ENCODE results near the gene ABCB9. TPM values are rescaled to one million over a fixed set of nuclear protein-coding genes. Genes with fewer than 3 reads are reported as not detected.

ABCB9 gene
- total RNA-seq, 1 experiment from 2014 or later, result 4.6 TPM

DNA sequence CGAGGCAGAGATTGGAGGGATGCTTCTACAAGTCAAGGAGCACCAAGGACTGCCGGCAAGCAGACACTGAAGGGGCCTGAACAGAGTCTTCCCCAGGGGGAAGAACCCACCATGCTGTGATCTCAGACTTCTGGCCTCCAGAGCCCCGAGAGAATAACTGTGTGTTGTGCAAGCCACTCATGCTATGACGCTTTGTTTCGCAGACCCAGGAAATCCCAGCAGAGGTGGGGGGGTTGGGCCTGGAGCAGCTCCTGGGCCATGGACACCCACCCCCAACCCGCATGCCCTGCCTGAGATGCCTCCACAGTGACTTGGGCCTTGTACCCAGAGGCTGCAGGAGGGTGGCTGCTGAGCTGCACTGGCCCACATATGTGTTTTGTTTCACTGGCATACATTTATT, 45.4 kb upstream of the ABCB9 start:
- no peak overlapping the region for H2BK120ac ChIP-seq (ENCODE audit: low read depth, low read length, poor library complexity, severe bottlenecking)
- no peaks in the 10 kb centered on the region for H4K20me1 ChIP-seq (ENCODE audit: control insufficient read depth, insufficient read depth, insufficient read length)
- Mint-ChIP-seq H3K27me3 (ENCODE audit: low read depth) (peaks cover 2% of the 10 kb centered on the region), H3K27ac (no peak overlapping the region), H3K9me3 (no peaks in the 10 kb centered on the region), H3K36me3 (ENCODE audit: insufficient read depth in 1 of 3, low read depth in 3 of 3) (no peaks in the 10 kb centered on the region; a peak in 1 of 7 replicates), H3K4me3 (no peak overlapping the region), H3K4me1 (0 out of 4 replicates have a peak, but pooled peaks cover 0 to 3% of the 10 kb centered on the region in 2 experiments)
- no peak overlapping the region for H2BK12ac ChIP-seq (ENCODE audit: insufficient read length, low read depth, low read length)
- H3K9me3 ChIP-seq (ENCODE audit: control insufficient read depth, low read depth, low read length), result no peaks in the 10 kb centered on the region
- no peak overlapping the region for H2BK5ac ChIP-seq (ENCODE audit: insufficient read length, low read length)
- no peak overlapping the region for H3K18ac ChIP-seq (ENCODE audit: insufficient read length, low read depth, low read length)
- no peaks in the 10 kb centered on the region for H3K4me1 ChIP-seq (ENCODE audit: insufficient read depth, low read length)
- H4K8ac ChIP-seq (replicated peaks; ENCODE audit: insufficient read length, low read depth, low read length), result no peak overlapping the region
- H3K23me2 ChIP-seq (ENCODE audit: insufficient read length, low read depth, low read length, poor library complexity, severe bottlenecking), result no peaks in the 10 kb centered on the region
- H4K5ac ChIP-seq (ENCODE audit: insufficient read length, low read depth, low read length), result no peak overlapping the region
- H3K9ac ChIP-seq (ENCODE audit: extremely low read depth, insufficient read length, low read length), result no peak overlapping the region
- H3T11ph ChIP-seq (ENCODE audit: low read length), result no peak overlapping the region
- no peak overlapping the region for H2BK15ac ChIP-seq (ENCODE audit: low read depth, low read length)
- no peak overlapping the region for H3K56ac ChIP-seq (ENCODE audit: insufficient read length, low read depth, low read length)
- DNase-seq, result no peak
- no peak overlapping the region for H2AK5ac ChIP-seq (ENCODE audit: insufficient read length, low read length)
- H3K14ac ChIP-seq (ENCODE audit: insufficient read depth, low read length), result no peak overlapping the region
- no peak overlapping the region for H3K23ac ChIP-seq (ENCODE audit: insufficient read length, low read depth, low read length)
- no peak overlapping the region for H3K4me2 ChIP-seq (ENCODE audit: insufficient read depth, insufficient read length, low read length)
- WGBS (ENCODE audit: extremely low coverage, insufficient read length, low lambda C conversion rate), result no CpG with 5 or more reads among the region's 6 CpGs
- no peaks in the 10 kb centered on the region for H3K79me1 ChIP-seq (ENCODE audit: insufficient read depth, low read depth, low read length, poor library complexity, severe bottlenecking)
- no peaks in the 10 kb centered on the region for H3K79me2 ChIP-seq (ENCODE audit: insufficient read depth, low read length)
- TF ChIP-seq, protein P1, sequence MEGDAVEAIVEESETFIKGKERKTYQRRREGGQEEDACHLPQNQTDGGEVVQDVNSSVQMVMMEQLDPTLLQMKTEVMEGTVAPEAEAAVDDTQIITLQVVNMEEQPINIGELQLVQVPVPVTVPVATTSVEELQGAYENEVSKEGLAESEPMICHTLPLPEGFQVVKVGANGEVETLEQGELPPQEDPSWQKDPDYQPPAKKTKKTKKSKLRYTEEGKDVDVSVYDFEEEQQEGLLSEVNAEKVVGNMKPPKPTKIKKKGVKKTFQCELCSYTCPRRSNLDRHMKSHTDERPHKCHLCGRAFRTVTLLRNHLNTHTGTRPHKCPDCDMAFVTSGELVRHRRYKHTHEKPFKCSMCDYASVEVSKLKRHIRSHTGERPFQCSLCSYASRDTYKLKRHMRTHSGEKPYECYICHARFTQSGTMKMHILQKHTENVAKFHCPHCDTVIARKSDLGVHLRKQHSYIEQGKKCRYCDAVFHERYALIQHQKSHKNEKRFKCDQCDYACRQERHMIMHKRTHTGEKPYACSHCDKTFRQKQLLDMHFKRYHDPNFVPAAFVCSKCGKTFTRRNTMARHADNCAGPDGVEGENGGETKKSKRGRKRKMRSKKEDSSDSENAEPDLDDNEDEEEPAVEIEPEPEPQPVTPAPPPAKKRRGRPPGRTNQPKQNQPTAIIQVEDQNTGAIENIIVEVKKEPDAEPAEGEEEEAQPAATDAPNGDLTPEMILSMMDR (conservative IDR thresholded peaks at IDR 0.05), result no peak
- H2BK20ac ChIP-seq (ENCODE audit: low read depth, low read length, poor library complexity, severe bottlenecking), result no peak overlapping the region
- H4K91ac ChIP-seq (ENCODE audit: insufficient read length, low read depth, low read length), result no peak overlapping the region
- no peak overlapping the region for H3K4ac ChIP-seq (ENCODE audit: low read depth, low read length)
- H3K27ac ChIP-seq (ENCODE audit: insufficient read length, low read depth, low read length), result no peak overlapping the region
- H2AFZ ChIP-seq (ENCODE audit: low read length), result no peak overlapping the region
- no peaks in the 10 kb centered on the region for H3K27me3 ChIP-seq (ENCODE audit: insufficient read depth, low read length)
